Measurements from ENCODE around the gene ITFG2.

Gene ITFG2

DNA sequence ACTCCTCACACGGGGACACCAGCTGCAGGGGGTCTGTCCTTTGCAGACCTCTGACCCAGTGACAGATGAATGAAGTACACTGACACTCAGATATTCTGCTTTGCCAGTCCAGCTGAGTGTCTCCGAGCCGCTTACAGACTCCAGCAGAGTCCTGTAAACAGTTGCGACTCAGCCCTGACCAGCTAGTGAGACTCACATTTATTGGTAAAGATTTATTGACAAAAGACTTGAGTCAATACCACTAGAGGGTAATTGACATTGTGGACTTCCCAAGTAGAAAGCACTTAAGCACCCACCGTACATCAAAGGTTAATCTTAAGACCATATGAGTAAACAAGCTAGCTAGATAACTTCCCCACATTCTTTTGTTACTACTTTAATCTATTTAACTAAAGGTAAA is 27.5 kb upstream of the ITFG2 start:
- TF ChIP-seq CTCF (IDR thresholded peaks at IDR 0.05; ENCODE audit: low read depth, low read length, missing control alignments) = no peak
- DNase-seq (ENCODE audit: low read depth) = no peak

DNA sequence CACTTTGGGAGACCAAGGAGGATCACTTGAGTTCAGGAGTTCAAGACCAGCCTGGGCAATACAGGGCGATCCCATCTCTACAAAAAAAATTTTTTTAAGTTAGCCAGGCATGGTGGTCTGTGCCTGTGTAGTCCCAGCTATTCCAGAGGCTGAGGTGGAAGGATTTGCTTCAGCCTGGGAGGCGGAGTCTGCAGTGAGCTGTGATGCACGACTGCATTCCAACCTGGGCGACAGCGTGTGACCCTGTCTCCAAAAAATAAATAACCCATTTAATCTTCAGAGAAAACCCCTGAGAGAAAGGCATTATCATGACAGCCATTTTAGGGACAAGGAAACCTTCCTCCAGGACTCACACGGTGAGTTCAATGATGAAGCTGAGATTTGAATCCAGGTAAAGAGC is 21.4 kb upstream of the ITFG2 start:
- DNase-seq (ENCODE audit: low read depth) = no peak
- TF ChIP-seq CTCF (IDR thresholded peaks at IDR 0.05; ENCODE audit: low read depth, low read length, missing control alignments) = no peak
- no peak overlapping the region for H3K4me3 ChIP-seq (ENCODE audit: low read depth, low read length)

More for the DNA sequence above, 27.5 kb upstream of the ITFG2 start:
- no peak overlapping the region for H3K4me3 ChIP-seq (ENCODE audit: low read depth, low read length)

DNA sequence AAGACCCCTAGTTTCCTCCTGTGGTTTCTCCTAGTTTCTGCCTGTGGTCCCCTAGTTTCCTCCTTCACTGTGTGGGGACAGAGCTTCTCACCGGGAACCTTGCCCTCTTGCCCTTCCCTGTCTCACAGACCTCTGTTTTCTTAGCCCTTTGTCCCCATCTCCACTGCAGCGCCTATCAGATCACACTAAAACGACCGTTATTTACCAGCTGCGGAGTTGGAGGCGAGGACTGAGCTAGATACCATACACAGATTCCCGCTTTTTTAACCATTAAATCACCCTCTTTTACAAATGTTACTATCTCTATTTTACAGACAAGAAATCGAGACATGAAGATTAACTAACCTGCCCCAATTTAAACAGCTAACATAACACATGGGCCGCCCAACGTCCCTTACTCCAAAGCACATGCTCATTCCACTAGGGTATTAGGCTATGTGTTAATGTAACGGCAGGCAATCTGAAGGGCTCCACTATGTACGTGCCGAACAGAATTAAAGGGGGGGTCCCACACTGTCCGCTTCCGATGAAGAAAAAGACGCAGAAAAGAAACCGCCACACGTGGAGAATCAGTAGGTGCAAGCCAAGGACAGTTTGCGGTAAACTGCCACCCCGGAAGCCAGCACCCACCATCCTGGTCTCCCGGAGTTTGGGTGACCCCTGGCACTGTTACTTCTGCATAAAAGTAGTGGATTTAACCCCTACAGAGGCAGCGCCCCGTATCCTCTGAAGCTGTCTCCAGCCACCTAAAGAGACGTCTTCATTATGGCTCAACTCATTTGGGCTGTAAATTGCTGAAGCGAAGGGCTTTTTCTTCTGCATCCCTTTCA is 19.6 kb upstream of the ITFG2 start:
- no peak overlapping the region for H3K4me3 ChIP-seq (ENCODE audit: low read depth, low read length)
- no peak for DNase-seq (ENCODE audit: low read depth)
- TF ChIP-seq CTCF (IDR thresholded peaks at IDR 0.05; ENCODE audit: low read depth, low read length, missing control alignments) = no peak

- no peak overlapping the region for H3K4me3 ChIP-seq (ENCODE audit: low read depth, low read length)
- TF ChIP-seq CTCF (IDR thresholded peaks at IDR 0.05; ENCODE audit: low read depth, low read length, missing control alignments) = no peak
- DNase-seq (ENCODE audit: low read depth) = no peak
Observed at GRCh38 chr12:2793561-2793960, 18.9 kb upstream of the ITFG2 start.

DNA sequence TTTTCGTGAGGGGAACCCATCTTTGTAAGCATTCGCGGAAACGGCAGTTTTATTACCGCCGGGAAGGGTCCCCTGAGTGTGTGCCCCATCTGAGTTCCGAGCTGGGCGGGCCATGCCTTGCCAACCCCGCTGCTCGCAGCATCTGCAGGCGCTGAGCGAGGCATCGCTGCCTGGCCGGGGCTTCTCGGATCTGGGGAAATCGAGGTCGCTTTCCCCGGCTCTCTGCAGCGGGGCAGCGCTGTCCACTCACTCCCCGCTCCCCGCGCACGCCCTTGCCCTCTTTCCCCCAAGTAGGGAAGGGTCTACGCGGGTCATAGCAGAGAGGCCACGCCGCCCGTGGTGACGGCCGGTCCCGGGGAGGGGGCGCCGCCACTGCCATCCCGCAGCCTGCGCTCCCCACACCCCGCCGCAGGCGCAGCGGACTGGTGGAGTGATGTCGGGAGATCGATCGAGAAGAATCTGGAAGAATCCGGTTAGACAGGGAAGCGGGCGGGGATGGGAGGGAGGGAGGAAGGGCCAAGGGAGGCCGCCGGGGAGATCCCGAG is 18.2 kb upstream of the ITFG2 start:
- no peak for TF ChIP-seq CTCF (IDR thresholded peaks at IDR 0.05; ENCODE audit: low read depth, low read length, missing control alignments)
- peak overlapping the region; percentile 76 for H3K4me3 ChIP-seq (ENCODE audit: low read depth, low read length)
- no peak for DNase-seq (ENCODE audit: low read depth)

DNA sequence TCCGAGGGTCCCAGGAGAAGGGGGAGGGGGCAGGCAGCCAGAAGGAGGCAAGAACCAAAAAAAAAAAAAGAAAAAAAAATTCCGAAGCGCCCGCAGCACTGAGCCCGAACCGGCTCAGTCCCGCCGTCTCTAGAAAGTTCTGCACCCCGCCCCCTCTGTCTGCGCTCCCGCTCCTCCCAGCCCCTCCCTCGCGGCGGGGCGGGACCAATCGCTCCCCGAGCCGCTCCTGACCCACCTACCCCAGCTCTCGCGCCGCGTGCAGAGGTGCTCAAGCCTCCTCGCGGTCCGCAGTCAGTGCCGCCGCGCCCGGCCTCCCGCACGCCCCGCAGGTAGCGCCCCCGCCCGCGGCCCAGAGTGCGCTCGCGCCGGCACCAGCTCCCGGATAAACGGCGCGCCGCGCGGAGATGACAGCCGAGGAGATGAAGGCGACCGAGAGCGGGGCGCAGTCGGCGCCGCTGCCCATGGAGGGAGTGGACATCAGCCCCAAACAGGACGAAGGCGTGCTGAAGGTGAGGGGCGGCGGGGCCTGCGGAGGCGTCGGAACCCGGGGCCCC is 17.7 kb upstream of the ITFG2 start, which contains the start of gene FKBP4:
TSS of gene FKBP4 (plus strand) at position 235 of the 554 bp plus-strand sequence. CDS start at position 405, 170 bp downstream.
- peak; percentile 61 for DNase-seq (ENCODE audit: low read depth)
- no peak for TF ChIP-seq CTCF (IDR thresholded peaks at IDR 0.05; ENCODE audit: low read depth, low read length, missing control alignments)
- peak within 1 kb of the TSS; percentile 76 for H3K4me3 ChIP-seq (ENCODE audit: low read depth, low read length)
